HepG2 (cell line): ENCODE data around the gene FAM219A.
"Not testable (repeated sequence)": the region's sequence is repeated elsewhere in the genome, so short reads cannot be mapped to it uniquely, and the experiment has no call there.

Source experiments
- POLR2A ChIP-seq, 2 experiments: IDR thresholded peaks; 2 replicates each; pipeline ENCODE4 v1.6.1; 2011; ENCODE audit warnings: low read depth in 2 of 2, low read length in 2 of 2, mild to moderate bottlenecking in 1 of 2, moderate library complexity in 1 of 2; ENCODE audit not compliant: insufficient read depth in 1 of 2
- TF ChIP-seq, protein P1 (sequence below): sonication (generic); formaldehyde crosslinking; IDR thresholded peaks from 2 replicates; pipeline ENCODE4 v1.5.0; 2020; ENCODE audit warnings: mild to moderate bottlenecking, missing genetic modification reagents, moderate library complexity

DNA sequence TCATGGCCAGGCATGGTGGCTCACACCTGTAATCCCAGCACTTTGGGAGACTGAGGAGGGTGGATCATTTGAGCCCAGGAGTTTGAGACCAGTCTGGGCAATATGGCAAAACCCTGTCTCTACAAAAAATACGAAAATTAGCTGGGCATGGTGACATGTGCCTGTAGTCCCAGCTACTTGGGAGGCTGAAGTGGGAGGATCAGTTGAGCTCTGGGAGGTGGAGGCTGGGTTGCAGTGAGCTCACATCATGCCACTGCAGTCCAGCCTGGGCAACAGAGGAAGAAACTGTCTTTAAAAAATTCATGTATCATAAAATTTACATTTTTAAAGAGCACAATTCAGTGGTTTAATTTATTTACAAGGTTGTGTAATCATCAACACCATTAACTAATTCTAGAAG, 105.4 kb downstream of the FAM219A start:
- not testable (repeated sequence) for TF ChIP-seq POLR2A (IDR thresholded peaks at IDR 0.05; ENCODE audit: insufficient read depth in 1 of 2, low read depth in 2 of 2, low read length in 2 of 2)
- TF ChIP-seq, protein P1, sequence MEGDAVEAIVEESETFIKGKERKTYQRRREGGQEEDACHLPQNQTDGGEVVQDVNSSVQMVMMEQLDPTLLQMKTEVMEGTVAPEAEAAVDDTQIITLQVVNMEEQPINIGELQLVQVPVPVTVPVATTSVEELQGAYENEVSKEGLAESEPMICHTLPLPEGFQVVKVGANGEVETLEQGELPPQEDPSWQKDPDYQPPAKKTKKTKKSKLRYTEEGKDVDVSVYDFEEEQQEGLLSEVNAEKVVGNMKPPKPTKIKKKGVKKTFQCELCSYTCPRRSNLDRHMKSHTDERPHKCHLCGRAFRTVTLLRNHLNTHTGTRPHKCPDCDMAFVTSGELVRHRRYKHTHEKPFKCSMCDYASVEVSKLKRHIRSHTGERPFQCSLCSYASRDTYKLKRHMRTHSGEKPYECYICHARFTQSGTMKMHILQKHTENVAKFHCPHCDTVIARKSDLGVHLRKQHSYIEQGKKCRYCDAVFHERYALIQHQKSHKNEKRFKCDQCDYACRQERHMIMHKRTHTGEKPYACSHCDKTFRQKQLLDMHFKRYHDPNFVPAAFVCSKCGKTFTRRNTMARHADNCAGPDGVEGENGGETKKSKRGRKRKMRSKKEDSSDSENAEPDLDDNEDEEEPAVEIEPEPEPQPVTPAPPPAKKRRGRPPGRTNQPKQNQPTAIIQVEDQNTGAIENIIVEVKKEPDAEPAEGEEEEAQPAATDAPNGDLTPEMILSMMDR (CRISPR knock-in tag): not testable (repeated sequence)
